Measurements from ENCODE around the gene MMP7.

MMP7 gene

DNA sequence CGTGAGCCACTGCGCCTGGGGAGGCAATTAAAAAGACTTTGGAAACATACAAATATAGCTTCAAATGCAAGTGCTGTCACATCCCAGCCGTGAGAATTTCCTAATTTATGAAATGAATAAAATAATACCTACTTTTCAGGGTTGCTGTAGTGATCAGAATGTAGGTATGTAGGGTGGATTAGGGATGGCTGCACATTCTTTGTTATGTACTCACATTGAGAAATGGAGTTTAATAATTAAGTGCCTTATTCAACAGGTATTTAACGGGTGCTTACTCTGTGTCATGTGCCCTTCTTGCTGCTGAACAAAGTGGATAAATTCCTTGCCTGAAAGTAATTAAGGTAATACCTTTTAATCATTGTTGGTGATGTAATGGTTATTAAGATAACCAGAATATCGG is 37.0 kb downstream of the MMP7 start:
- DNase-seq, result no peak

DNA sequence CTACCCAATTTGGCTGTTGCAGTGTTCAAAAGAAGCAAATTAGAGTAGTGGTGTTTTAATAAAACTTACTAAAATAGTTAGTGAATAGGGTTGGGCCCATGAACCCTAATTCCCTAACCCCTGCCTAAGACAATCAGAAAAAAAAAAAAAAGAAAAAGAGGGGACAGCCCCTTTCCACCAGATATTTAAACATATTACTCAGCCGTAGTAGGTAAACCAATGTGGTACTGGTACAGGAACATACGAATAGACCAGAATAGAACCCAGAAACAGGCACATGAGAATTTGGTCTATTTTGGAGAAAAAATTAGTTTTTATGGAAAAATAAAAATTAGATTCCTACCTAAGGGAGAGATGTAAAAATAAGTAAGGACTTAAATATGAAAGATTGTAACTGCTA is 38.6 kb downstream of the MMP7 start:
- DNase-seq, result no peak

DNA sequence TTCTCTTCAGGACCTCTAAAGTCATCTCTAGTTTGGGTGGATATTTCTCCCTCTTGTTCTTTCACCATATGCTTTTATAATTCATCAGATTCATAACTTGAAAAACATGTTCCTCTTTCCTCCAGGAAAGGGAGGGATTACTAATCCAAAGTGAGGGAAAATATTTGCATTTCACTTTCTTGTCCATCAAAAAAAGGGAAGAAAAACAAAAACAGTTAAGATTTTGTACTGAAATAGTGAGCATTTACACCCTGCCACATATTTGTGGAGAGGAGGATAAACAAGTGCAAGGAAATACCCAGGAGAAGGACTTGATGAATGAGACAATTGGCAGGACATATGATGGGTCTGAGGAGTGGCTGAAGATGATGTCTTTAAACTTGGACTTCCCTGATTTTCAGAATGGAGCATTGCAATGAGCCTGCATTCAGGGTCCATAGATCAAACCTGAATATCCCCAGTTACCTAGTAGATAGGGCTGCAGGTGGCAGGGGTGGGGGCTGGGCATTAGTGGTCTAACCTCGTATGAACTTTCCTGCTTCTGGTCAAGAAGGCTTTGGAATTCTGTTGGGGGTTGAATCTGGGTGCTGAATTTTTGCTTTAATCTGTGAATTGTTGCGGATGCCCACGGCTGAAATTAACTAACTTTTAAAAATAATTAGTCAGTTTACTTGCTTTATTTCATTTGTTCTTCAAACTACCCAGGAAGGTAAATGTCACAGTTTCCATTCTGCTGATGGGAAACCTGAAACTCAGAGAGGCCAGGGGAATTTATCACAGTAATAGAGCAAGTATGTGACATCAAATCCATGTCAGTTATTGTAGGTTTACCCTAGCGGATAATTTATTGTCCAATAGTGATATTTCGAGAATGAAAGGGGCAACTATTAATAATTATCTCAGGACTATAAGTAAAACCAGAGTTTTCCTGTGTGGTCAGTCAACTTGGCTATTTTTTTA is 41.1 kb downstream of the MMP7 start:
- DNase-seq, result no peak

DNA sequence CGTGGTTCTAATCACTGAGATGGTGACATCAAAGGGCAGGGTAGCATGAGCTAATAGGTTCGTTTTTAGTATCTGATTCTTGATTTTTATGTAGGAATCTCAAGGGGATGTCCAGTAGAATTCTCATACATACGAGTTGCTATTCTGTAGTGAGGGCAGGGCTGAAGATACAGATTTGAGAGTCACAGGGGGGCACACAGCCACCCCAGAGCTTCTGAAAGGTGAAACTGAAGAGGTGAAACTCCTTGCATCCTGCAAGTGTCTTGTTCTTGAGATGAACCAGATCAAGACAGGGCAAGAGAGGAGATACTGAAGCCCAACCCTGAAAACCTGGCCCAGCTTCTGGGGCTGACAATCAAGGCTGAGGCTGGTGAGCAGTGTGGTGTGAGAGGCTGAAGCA is 42.3 kb downstream of the MMP7 start:
- DNase-seq, result no peak

DNA sequence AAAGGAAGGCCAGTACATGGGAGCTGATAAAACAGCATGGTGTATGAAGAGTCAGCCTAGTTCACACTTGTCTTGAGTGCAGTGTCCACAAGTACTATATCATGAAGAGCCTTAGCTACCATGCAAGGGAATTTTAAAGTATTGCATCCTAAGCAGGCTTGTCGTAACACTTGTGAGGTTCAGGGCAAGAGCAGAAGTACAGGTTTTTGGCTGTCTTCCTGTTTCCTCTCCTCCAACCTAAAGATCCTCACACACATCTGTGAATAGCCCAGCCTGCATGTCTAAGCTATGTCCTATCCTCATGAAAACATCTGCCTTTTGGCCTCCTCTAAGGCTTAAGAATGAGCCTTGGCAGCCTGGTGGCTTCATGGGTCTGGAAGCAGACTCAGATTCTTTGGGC is 43.3 kb downstream of the MMP7 start:
- no peak for DNase-seq

DNA sequence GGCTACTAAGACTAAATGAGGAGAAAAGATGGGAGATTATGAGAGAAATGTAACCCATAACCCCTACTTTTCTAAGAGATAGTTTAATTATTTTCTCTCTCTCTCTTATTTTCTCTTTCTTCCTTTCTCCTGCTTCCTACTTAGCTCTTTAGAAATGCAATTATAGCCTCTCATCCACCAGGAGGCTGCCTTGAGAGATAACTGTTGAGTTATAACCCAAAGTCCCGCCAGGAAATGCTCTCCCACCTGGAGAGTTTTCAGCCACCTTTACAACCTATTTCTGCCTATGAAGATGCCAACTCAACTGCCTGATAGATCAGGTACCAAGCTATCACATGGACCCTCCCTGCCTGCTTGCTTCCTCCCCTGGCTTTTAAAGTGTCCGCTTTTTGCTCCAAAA is 44.0 kb downstream of the MMP7 start:
- DNase-seq, result no peak

DNA sequence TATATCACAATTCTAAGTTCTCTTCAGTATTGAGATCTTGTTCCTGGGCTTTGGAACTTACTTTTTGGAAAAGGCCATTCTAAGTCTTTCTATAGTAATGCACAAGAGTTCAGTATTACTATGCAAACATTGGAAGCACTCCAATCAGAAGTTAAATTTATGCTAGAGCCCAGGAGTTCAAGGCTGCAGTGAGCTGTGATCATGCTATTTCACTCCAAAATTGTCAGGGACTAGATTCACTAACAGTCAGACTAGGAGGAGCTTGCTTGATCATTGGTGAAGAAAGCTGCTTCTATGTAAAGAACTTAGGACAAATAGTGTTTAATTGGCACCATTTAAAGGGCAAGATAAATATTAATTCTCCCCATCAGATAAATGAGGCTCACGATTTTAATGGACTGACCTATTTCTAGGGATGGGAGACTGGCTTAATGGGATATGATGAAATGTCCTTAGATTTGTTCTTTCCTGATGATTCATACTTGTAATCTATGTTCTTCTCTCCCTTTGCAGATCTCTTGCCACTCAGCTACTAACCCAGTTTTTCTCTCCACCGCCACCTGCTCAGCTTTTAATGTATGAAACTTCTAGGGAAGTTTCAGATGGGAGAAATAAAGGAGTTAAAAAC is 45.3 kb downstream of the MMP7 start:
- DNase-seq, result no peak

DNA sequence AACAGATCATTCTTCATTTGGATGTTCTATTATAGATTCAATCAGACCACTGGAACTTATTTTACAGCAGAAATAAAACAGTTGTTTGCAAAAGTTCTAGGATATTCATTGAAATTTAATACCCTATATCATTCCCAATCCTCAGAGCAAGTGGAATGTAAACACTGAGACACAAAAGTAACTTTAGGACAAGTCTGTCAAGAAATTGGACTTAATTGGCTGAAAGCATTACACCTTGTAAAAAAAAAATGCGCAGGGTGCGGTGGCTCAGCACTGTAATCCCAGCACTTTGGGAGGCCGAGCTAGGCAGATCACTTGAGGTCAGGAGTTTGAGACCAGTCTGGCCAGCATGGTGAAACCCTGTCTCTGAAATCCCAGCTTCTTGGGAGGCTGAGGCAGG is 48.1 kb downstream of the MMP7 start:
- no peak for DNase-seq

DNA sequence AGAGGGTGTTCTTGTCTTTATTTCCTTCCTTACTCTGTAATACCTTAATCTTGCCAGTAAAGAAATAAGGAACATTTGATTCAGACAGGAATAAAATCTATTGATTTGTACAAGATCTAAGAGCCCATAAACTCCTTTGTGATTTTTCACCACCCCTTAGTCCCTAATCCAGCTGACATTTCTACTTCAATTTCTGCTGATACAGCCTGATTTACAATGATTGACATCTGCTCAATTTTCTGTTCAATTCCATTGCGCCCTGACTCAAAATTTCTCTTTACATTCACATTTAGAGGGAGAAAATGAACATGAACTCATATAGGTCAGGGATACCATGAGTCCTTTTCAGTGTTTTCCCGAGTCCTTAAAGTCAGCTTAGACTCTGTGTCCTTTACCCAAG is 50.8 kb downstream of the MMP7 start:
- DNase-seq, result no peak

DNA sequence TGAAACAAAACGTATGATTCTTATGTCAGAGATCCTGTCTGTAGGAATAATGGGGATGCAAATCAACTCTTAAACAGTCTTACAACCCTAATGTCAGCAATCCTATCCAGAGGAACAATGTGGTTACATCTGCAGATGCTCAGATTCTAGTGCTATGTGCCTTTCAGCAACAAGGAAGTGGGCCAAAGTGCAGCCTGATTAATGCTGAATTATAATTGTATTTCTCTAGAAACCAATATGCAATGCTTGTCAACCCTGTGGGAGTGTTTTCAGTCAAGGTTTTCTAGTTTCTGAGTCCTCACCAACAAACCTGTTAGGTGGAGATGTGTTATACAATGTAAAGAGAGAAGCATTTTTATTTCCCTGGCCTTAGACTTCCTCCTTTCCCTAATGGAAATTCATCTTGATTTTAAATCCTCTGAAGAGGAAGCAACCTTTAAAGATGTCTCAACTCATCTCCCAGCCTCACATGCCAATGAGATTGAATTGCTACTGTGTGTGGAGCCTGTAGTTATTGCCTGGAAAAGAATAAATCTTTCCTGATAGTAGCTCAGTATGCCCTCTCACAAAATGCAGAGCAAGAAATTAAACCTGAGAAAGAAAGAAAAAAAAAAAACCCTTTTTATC is 51.8 kb downstream of the MMP7 start:
- no peak for DNase-seq

DNA sequence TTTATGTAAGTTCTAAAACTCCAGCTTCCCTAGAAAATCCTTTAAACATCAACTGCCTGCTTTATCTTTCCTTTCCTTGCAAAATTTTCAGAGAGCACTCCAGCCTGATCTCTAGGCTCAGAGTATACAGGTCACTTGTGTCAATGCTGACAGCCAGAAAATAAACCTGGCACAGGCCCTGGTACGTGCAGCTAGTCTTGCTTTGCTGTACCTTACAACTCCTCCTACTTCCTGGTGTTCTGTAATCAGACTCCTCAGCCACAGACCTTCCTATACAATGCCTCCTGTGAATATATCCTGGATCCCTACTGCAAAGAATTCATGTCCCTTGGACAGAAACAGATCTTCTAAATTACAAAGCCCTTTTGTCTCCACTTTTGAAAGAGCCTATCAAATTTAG is 53.7 kb downstream of the MMP7 start:
- DNase-seq, result no peak

DNA sequence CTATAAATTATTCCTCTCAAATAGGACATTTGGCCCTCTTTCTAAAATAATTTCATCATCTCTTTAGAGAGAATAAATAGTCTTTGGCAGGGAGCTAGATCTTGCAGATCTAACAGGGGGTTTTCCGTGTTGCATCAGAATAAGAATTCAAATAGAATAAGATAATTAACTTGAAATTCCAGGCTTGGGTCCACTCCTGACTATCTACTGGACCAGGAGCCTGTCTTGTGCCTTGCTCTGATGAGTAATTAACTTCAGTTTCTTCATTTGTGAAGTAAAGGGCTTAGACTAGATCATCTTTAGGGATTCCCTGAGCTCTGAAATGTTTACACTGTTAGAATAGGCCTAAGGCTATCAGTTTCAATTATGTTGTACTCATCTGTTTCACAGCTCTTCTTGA is 54.5 kb downstream of the MMP7 start:
- DNase-seq, result no peak

DNA sequence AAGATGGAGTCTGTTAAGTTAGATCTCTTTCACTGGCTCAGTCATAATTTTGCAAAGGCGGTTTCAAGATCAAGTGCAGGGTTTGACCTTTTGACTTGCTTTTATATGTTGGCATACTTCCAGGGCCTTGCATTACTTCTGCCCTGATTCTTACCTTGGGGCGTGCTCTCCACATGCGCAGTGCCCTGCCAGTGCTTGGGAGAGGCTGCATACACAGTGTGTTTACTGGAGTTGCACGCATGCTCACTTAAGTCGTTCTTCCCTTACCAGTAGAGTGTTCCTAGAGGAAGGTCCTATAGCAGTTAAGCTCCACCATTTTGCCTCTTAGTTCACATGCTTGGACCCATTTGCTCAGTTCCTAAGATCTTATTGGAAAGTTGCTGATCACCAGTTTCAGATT is 57.0 kb downstream of the MMP7 start:
- no peak for DNase-seq

DNA sequence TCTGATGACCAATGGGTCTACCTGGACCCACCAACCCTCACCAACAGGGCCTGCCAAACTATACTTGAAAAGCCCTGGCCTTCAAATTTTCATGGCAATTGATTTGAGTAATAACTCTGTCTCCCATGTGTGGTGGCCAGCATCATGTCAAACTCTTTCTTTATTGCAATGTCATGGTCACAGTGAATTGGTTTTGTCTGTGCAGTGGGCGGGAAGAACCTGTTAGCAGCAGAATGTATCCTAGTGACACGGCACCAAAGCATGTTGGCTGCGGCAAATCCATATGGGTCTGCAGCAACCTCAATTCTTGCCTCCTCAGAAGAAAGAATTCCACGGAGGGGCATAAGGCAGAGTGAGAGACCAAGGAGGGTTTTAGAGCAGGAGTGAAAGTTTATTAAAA is 58.4 kb downstream of the MMP7 start:
- no peak for DNase-seq

DNA sequence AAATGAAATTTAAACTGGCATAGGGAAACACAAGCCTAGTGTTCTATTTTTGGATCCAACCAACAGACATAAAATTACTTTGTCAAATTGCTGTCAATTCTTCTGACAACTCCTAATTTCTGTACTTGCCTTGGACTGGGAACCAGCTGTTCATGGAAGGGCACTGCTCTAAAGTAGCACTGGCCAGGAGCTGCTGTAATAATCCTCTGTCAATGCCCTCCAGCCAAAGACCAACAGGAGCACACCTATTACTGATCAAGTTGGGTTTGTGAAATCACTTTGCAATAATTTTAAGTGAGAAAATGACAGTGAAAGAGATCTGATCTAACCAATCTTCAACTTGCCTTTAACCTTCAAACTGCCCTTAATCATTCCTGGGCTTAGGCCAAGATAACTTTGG is 59.1 kb downstream of the MMP7 start:
- no peak for DNase-seq
